HepG2 (cell line): ENCODE results near the gene GLYAT. TPM values are rescaled to one million over a fixed set of nuclear protein-coding genes. Genes with fewer than 3 reads are reported as not detected.

Experiments
- CEBPG ChIP-seq: IDR thresholded peaks from 2 replicates; pipeline ENCODE4 v1.6.1; 2016
- CENPX ChIP-seq: sonication (generic); formaldehyde crosslinking; IDR thresholded peaks from 2 replicates; pipeline ENCODE4 v1.9.0; 2021; ENCODE audit warnings: mild to moderate bottlenecking, missing genetic modification reagents, moderate library complexity
- CHCHD3 ChIP-seq: sonication (generic); formaldehyde crosslinking; IDR thresholded peaks from 2 replicates; pipeline ENCODE4 v1.8.0; 2022; ENCODE audit warnings: mild to moderate bottlenecking, missing genetic modification reagents, moderate library complexity
- GATA4 ChIP-seq: sonication (generic); IDR thresholded peaks from 2 replicates; pipeline ENCODE4 v1.6.1; 2016; ENCODE audit warnings: antibody characterized with exemption, low read depth, borderline replicate concordance
- HOXA5 ChIP-seq: sonication (generic); formaldehyde crosslinking; IDR thresholded peaks from 2 replicates; pipeline ENCODE4 v1.4.0; 2020; ENCODE audit warnings: missing genetic modification reagents
- NRL ChIP-seq: sonication (generic); formaldehyde crosslinking; IDR thresholded peaks from 2 replicates; pipeline ENCODE4 v1.5.0; 2020; ENCODE audit warnings: missing genetic modification reagents, mild to moderate bottlenecking, moderate library complexity, borderline replicate concordance
- POLR2AphosphoS5 ChIP-seq: IDR thresholded peaks from 2 replicates; pipeline ENCODE4 v1.6.1; 2012; ENCODE audit warnings: low read depth, low read length
- TBX2 ChIP-seq: sonication (generic); formaldehyde crosslinking; IDR thresholded peaks from 2 replicates; pipeline ENCODE4 v1.5.0; 2020; ENCODE audit warnings: missing genetic modification reagents, mild to moderate bottlenecking, borderline replicate concordance
- ZBTB3 ChIP-seq: sonication (generic); formaldehyde crosslinking; IDR thresholded peaks from 2 replicates; pipeline ENCODE4 v1.4.0; 2020; ENCODE audit warnings: low read depth, mild to moderate bottlenecking, moderate library complexity, missing genetic modification reagents, borderline replicate concordance
- ZBTB7B ChIP-seq: sonication (generic); formaldehyde crosslinking; IDR thresholded peaks from 2 replicates; pipeline ENCODE4 v1.4.0; 2020; ENCODE audit warnings: missing genetic modification reagents
- ZFP62 ChIP-seq: sonication (generic); formaldehyde crosslinking; IDR thresholded peaks from 2 replicates; pipeline ENCODE4 v1.4.0; 2020; ENCODE audit warnings: missing genetic modification reagents
- ZNF24 ChIP-seq: fragments of 450-650 bp; IDR thresholded peaks from 2 replicates; pipeline ENCODE4 v1.6.1; 2017; ENCODE audit warnings: antibody characterized with exemption, mild to moderate bottlenecking
- ZNF33A ChIP-seq: sonication (generic); formaldehyde crosslinking; IDR thresholded peaks from 2 replicates; pipeline ENCODE4 v1.5.1; 2020; ENCODE audit warnings: missing genetic modification reagents, mild to moderate bottlenecking, moderate library complexity, borderline replicate concordance
- ZNF839 ChIP-seq: sonication (generic); formaldehyde crosslinking; IDR thresholded peaks from 2 replicates; pipeline ENCODE4 v1.4.0; 2020; ENCODE audit warnings: missing genetic modification reagents, mild to moderate bottlenecking, borderline replicate concordance
- ZSCAN22 ChIP-seq: sonication (generic); formaldehyde crosslinking; IDR thresholded peaks from 2 replicates; pipeline ENCODE4 v1.4.0; 2020; ENCODE audit warnings: mild to moderate bottlenecking, missing genetic modification reagents
- polyA plus RNA-seq, 8 experiments: library from polyadenylated mRNA; depleted of rRNA in 3 of 8; stranded (reverse) in 7 of 8; unstranded in 1 of 8; fragments of >200 nt; fragmentation: Illumina TruSeq in 4 of 8; extraction: Trizol in 4 of 8; gene quantifications; 2 replicates each; pipeline versions ENCODE4 v1.2.1 to v1.2.3, GENCODE V29; 2011 to 2016; ENCODE audit warnings: low read depth in 4 of 8, missing spikeins in 1 of 8, mixed read lengths in 1 of 8; ENCODE audit not compliant: insufficient read depth in 1 of 8
- total RNA-seq, 5 experiments: library from RNA; depleted of rRNA; stranded (reverse); fragments of >200 nt; fragmentation: Illumina TruSeq; extraction: Trizol; gene quantifications; 2 replicates each; pipeline ENCODE4 v1.2.3, GENCODE V29; 2016; ENCODE audit warnings: low read depth in 1 of 5
- TF ChIP-seq, protein P1 (sequence below): IDR thresholded peaks from 2 replicates; pipeline ENCODE4 v1.6.1; 2016; ENCODE audit warnings: low read depth, missing genetic modification reagents, missing compliant biosample characterization
- TF ChIP-seq, protein P2 (sequence below): IDR thresholded peaks from 2 replicates; pipeline ENCODE4 v1.6.1; 2016; ENCODE audit warnings: mild to moderate bottlenecking, missing biosample characterization, missing genetic modification reagents
- TF ChIP-seq, protein P3 (sequence below): sonication (generic); formaldehyde crosslinking; IDR thresholded peaks from 2 replicates; pipeline ENCODE4 v1.5.0; 2020; ENCODE audit warnings: mild to moderate bottlenecking, missing genetic modification reagents
- TF ChIP-seq, protein P4 (sequence below): sonication (generic); formaldehyde crosslinking; IDR thresholded peaks from 2 replicates; pipeline ENCODE4 v1.9.0; 2021; ENCODE audit warnings: missing genetic modification reagents, borderline replicate concordance

GLYAT gene
- total and polyA plus RNA-seq, 2 of the 13 experiments (the other 11 are each of a cell fraction or from before 2014, with no cell fraction given) = not detected

DNA sequence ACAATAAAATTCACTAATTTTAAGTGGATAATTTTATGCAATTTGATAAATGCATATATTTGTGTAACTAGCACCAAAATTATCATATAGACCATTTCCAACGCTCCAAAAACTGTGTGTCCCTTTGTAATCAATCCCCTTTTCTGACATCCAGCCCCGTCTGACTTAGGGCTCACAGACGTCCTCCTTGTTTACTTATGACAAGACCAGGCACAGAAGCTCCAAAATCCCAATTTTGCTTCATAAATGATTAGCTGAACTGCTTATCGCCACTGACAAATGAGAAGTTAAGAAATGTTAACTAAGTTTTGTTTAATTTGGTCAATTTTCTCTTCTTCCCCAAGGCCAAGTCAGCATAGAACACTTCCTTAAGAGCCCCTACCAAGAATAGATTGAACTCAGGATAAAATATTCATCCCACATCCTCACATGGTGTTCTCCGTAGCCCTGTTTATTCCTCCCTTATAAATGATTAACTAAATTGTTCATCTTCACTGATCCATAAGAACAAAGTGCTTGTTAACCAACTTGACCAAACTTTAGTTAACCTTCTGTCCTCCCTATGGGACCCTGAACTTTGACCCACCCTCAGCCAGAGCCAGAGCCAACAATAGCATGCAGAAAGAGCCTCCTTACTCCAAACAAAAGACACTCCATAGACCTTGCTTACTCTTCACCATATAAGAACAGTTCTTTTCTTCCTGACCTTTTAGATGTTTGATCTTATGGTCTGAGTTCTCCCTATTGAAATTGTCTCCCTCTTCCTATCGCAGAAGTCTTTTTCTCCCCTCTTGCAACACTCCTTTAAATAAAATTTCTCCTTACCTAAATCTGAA, 30.8 kb upstream of the GLYAT start (continued):
- TF ChIP-seq, protein P1, sequence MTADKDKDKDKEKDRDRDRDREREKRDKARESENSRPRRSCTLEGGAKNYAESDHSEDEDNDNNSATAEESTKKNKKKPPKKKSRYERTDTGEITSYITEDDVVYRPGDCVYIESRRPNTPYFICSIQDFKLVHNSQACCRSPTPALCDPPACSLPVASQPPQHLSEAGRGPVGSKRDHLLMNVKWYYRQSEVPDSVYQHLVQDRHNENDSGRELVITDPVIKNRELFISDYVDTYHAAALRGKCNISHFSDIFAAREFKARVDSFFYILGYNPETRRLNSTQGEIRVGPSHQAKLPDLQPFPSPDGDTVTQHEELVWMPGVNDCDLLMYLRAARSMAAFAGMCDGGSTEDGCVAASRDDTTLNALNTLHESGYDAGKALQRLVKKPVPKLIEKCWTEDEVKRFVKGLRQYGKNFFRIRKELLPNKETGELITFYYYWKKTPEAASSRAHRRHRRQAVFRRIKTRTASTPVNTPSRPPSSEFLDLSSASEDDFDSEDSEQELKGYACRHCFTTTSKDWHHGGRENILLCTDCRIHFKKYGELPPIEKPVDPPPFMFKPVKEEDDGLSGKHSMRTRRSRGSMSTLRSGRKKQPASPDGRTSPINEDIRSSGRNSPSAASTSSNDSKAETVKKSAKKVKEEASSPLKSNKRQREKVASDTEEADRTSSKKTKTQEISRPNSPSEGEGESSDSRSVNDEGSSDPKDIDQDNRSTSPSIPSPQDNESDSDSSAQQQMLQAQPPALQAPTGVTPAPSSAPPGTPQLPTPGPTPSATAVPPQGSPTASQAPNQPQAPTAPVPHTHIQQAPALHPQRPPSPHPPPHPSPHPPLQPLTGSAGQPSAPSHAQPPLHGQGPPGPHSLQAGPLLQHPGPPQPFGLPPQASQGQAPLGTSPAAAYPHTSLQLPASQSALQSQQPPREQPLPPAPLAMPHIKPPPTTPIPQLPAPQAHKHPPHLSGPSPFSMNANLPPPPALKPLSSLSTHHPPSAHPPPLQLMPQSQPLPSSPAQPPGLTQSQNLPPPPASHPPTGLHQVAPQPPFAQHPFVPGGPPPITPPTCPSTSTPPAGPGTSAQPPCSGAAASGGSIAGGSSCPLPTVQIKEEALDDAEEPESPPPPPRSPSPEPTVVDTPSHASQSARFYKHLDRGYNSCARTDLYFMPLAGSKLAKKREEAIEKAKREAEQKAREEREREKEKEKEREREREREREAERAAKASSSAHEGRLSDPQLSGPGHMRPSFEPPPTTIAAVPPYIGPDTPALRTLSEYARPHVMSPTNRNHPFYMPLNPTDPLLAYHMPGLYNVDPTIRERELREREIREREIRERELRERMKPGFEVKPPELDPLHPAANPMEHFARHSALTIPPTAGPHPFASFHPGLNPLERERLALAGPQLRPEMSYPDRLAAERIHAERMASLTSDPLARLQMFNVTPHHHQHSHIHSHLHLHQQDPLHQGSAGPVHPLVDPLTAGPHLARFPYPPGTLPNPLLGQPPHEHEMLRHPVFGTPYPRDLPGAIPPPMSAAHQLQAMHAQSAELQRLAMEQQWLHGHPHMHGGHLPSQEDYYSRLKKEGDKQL (CRISPR knock-in tag) = 0 out of 2 replicates have a peak, but pooled peaks have one; percentile 24
- TF ChIP-seq TBX2 (peak; percentile 40; the same call in 1 of the 2 replicates), ZFP62 (no peak), CEBPG (CRISPR knock-in tag) (peak; percentile 74), ZBTB7B (CRISPR knock-in tag) (no peak), ZNF839 (CRISPR knock-in tag) (no peak), ZNF24 (no peak), CHCHD3 (CRISPR knock-in tag) (no peak), HOXA5 (CRISPR knock-in tag) (no peak), NRL (CRISPR knock-in tag) (no peak), GATA4 (no peak), ZSCAN22 (CRISPR knock-in tag) (no peak), POLR2AphosphoS5 (no peak), CENPX (CRISPR knock-in tag) (no peak), ZBTB3 (0 out of 2 replicates have a peak, but pooled peaks have one; percentile 23), ZNF33A (no peak)
- TF ChIP-seq, protein P2, sequence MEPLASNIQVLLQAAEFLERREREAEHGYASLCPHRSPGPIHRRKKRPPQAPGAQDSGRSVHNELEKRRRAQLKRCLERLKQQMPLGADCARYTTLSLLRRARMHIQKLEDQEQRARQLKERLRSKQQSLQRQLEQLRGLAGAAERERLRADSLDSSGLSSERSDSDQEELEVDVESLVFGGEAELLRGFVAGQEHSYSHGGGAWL (CRISPR knock-in tag) = no peak
- TF ChIP-seq, protein P3, sequence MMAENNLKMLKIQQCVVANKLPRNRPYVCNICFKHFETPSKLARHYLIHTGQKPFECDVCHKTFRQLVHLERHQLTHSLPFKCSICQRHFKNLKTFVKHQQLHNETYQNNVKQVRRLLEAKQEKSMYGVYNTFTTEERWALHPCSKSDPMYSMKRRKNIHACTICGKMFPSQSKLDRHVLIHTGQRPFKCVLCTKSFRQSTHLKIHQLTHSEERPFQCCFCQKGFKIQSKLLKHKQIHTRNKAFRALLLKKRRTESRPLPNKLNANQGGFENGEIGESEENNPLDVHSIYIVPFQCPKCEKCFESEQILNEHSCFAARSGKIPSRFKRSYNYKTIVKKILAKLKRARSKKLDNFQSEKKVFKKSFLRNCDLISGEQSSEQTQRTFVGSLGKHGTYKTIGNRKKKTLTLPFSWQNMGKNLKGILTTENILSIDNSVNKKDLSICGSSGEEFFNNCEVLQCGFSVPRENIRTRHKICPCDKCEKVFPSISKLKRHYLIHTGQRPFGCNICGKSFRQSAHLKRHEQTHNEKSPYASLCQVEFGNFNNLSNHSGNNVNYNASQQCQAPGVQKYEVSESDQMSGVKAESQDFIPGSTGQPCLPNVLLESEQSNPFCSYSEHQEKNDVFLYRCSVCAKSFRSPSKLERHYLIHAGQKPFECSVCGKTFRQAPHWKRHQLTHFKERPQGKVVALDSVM (CRISPR knock-in tag) = no peak
- TF ChIP-seq, protein P4, sequence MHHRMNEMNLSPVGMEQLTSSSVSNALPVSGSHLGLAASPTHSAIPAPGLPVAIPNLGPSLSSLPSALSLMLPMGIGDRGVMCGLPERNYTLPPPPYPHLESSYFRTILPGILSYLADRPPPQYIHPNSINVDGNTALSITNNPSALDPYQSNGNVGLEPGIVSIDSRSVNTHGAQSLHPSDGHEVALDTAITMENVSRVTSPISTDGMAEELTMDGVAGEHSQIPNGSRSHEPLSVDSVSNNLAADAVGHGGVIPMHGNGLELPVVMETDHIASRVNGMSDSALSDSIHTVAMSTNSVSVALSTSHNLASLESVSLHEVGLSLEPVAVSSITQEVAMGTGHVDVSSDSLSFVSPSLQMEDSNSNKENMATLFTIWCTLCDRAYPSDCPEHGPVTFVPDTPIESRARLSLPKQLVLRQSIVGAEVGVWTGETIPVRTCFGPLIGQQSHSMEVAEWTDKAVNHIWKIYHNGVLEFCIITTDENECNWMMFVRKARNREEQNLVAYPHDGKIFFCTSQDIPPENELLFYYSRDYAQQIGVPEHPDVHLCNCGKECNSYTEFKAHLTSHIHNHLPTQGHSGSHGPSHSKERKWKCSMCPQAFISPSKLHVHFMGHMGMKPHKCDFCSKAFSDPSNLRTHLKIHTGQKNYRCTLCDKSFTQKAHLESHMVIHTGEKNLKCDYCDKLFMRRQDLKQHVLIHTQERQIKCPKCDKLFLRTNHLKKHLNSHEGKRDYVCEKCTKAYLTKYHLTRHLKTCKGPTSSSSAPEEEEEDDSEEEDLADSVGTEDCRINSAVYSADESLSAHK (CRISPR knock-in tag) = no peak
